GM18505 (cell line): ENCODE results near the gene JMJD1C.
"Not testable (repeated sequence)": the region's sequence is repeated elsewhere in the genome, so short reads cannot be mapped to it uniquely, and the experiment has no call there.

ENCODE experiments used
- ATAC-seq: cut with Tn5 transposase; IDR thresholded peaks from one replicate; pipeline ENCODE4 v1.9.1; 2021; ENCODE audit not compliant: unreplicated experiment
- POLR2A ChIP-seq: IDR thresholded peaks from 4 replicates; pipeline ENCODE4 v1.6.1; 2011; ENCODE audit warnings: borderline replicate concordance; ENCODE audit not compliant: insufficient read depth, insufficient read length; ENCODE audit errors: extremely low read depth

The JMJD1C gene

DNA sequence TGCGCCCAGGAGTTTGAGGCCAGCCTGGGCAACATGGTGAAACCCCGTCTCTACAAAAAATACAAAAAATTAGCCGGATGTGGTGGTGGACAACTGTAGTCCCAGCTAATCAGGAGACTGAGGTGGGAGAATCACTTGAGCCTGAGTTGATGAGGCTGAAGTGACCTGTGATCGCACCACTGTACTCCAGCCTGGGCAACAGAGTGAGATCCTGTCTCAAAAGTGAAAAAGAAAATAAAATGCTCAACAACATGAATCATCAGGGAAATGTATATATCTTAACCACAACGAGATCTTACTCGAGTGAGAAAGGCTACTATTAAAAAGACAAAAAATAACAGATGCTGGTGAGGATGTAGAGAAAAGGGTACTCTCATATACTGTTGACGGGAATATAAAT, 72.7 kb downstream of the JMJD1C start:
- no peak for ATAC-seq
- TF ChIP-seq POLR2A: no peak

- ATAC-seq: no peak
- TF ChIP-seq POLR2A: no peak
Observed at GRCh38 chr10:63392224-63392623, 73.6 kb downstream of the JMJD1C start.

- no peak for TF ChIP-seq POLR2A
- no peak for ATAC-seq
Observed at GRCh38 chr10:63391812-63392211, 74.0 kb downstream of the JMJD1C start.

GRCh38 chr10:63390521-63390920, 75.3 kb downstream of the JMJD1C start:
- TF ChIP-seq POLR2A: no peak
- no peak for ATAC-seq

- TF ChIP-seq POLR2A: no peak
- peak; percentile 59 for ATAC-seq
Observed at GRCh38 chr10:63388421-63389031, 77.3 kb downstream of the JMJD1C start.

DNA sequence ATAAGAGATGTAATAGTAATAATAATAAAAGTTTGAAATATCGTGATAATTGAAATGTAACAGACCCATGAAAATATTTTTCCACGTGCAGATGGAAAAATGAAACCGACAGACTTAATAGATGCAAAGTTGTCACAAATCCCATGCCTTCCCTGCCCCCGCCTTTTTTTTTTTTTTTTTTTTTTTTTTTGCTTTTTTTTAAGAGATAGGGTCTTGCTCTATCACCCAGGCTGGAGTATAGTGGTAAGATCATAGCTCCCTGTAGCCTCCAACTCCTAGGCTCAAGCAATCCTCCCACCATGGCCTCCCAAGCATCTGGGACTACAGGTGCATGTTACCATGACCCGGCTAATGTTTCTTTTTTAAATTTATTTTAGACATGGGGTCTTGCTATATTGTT, 80.5 kb downstream of the JMJD1C start:
- no peak for ATAC-seq
- TF ChIP-seq POLR2A: no peak

DNA sequence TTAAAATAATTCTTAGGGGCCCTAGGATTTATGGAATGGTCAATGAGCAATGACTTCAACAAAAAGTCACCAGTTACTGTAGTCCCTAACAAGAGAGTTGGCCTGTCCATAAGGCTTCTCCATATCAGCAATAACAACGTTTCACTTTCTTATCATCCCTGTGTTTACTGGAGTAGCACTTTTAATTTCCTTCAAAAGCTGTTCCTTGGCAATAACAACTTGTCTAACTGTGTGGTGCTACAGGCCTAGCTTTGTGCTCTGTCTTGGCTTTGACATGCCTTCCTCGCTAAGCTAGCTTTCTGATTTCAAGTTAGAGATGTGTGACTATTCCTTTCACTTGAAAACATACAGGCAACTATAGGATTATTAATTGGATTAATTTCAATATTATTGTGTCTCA, 81.1 kb downstream of the JMJD1C start:
- no peak for TF ChIP-seq POLR2A
- no peak for ATAC-seq

- ATAC-seq: no peak
- no peak for TF ChIP-seq POLR2A
Observed at GRCh38 chr10:63384001-63384400, 81.8 kb downstream of the JMJD1C start.

GRCh38 chr10:63383141-63383540, 82.6 kb downstream of the JMJD1C start:
- TF ChIP-seq POLR2A: no peak
- no peak for ATAC-seq

- TF ChIP-seq POLR2A: no peak
- no peak for ATAC-seq
Observed at GRCh38 chr10:63382066-63382465, 83.7 kb downstream of the JMJD1C start.

- not testable (repeated sequence) for ATAC-seq
Observed at GRCh38 chr10:63377305-63377661, 88.5 kb downstream of the JMJD1C start.

GRCh38 chr10:63376560-63377304, 89.0 kb downstream of the JMJD1C start:
- TF ChIP-seq POLR2A: no peak
- peak; percentile 97 for ATAC-seq

GRCh38 chr10:63375859-63376258, 89.9 kb downstream of the JMJD1C start:
- TF ChIP-seq POLR2A: no peak
- no peak for ATAC-seq

- ATAC-seq: no peak
- TF ChIP-seq POLR2A: no peak
Observed at GRCh38 chr10:63375458-63375857, 90.3 kb downstream of the JMJD1C start.
